ENCODE results near the gene EXOC6B.

DNA sequence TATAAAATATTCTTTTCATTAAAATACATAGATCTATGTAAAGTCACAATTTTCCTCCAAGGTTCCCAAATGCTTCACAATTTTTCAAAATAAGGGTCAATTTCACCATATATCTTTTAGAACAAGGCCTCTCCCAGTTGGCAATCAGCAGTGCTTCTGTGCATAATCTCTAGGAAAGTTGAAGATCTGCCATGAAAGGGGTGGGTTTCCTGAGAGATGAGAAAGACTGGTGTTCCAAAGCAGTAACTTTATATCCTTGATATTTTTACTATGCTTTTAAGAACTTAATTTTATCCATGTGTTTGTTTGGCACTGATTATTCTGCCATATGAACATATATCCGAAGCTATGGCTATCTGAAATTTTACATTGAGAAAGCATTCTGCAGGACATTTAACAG lies 478.8 kb downstream of the EXOC6B start:
- TF ChIP-seq, protein P1, sequence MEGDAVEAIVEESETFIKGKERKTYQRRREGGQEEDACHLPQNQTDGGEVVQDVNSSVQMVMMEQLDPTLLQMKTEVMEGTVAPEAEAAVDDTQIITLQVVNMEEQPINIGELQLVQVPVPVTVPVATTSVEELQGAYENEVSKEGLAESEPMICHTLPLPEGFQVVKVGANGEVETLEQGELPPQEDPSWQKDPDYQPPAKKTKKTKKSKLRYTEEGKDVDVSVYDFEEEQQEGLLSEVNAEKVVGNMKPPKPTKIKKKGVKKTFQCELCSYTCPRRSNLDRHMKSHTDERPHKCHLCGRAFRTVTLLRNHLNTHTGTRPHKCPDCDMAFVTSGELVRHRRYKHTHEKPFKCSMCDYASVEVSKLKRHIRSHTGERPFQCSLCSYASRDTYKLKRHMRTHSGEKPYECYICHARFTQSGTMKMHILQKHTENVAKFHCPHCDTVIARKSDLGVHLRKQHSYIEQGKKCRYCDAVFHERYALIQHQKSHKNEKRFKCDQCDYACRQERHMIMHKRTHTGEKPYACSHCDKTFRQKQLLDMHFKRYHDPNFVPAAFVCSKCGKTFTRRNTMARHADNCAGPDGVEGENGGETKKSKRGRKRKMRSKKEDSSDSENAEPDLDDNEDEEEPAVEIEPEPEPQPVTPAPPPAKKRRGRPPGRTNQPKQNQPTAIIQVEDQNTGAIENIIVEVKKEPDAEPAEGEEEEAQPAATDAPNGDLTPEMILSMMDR (IDR thresholded peaks at IDR 0.05; ENCODE audit: low read length): no peak
- TF ChIP-seq EZH2 (optimal IDR thresholded peaks at IDR 0.05; ENCODE audit: low read depth, low read length): no peak

Measured in MM.1S (cell line).